ENCODE results near the gene LRRC3C.

DNA sequence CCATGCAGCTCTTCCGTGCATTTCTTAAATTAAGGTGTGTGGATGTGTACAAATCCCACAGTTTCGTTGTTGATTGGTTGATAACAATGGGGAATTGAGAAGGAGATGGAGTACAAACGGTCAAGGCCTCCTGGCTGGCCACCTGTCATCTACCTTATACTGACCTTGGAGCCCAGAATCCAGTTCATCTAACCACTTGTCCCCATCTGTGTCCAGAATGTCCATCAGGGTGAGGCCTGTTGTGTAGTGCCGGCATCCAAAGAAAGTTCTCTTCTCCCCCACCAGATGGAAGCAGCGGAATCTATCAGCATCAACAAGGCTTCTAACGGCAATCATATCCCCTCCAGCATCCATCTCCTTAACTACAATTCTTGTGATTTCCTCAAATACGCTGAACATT lies 10.6 kb upstream of the LRRC3C start:
- TF ChIP-seq CTCF (conservative IDR thresholded peaks at IDR 0.05; ENCODE audit: low read length) (no peak), EZH2phosphoT487 (IDR thresholded peaks at IDR 0.05; ENCODE audit: borderline replicate concordance) (no peak)

Data from Loucy (cell line).